Measurements from ENCODE around the gene EPOP.

DNA sequence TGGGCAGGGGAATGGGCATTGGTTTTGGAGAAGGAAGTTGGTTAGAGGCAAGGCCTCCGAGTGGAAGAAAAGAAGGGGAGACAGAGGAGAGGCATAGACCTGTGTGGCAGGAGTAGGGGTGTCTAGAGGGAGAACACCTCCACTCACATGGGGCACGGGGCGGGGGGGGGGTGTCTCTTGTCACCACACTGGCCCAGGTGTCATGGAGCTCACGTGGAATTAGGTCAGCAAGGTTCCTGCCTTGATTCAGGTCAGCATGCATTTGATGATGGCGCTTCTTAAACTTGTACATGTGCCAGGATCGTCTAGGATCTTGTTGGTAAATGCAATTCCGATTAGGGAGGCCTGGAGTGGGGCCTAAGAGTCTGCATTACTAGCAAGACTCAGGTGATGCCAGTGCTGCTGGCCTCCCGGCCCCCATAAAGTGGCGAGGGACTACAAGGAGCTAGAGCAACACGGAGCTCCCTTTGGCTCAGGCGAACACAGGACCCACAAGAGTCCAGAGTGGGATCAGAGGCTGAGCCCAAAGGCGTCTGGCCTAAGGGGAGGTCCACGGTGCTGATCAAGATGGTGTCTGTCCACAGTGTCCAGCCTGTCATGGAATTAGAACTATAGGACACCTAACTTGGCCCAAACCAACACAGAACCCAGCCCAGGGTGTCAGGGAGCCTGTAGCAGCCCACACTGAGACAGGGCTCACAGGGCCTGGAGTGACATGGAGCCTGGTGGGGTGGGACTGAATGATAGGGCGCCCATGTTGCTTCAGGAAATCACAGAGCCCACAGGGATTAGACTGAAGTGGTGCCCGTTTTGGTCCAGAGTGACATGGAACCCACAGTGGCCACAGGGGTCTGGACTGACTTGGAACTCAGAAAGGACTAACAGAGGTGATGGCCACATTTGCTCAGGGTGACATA lies 16.7 kb downstream of the EPOP start:
- TF ChIP-seq EZH2 (IDR thresholded peaks at IDR 0.05) (no peak), CTCF (IDR thresholded peaks at IDR 0.05) (no peak)

Measured in neural progenitor cell (in vitro differentiated cells).